GM19455 (cell line): ENCODE data around the gene PRUNE2.

Experiments used
- ATAC-seq: cut with Tn5 transposase; IDR thresholded peaks from one replicate; pipeline ENCODE4 v1.9.1; 2021; ENCODE audit not compliant: unreplicated experiment

Gene PRUNE2

GRCh38 chr9:76741524-76741923 lies 164.4 kb downstream of the PRUNE2 start:
- ATAC-seq = no peak

- ATAC-seq = no peak
These were observed 167.5 kb downstream of the PRUNE2 start for GRCh38 chr9:76738402-76738801.

- no peak for ATAC-seq
These were observed 168.6 kb downstream of the PRUNE2 start for GRCh38 chr9:76737154-76737902.

GRCh38 chr9:76734716-76735115 lies 171.2 kb downstream of the PRUNE2 start:
- no peak for ATAC-seq

- ATAC-seq = no peak
These were observed 172.8 kb downstream of the PRUNE2 start for GRCh38 chr9:76733096-76733495.

- ATAC-seq = no peak
These were observed 173.5 kb downstream of the PRUNE2 start for GRCh38 chr9:76732341-76732958.

GRCh38 chr9:76730801-76731200 lies 175.1 kb downstream of the PRUNE2 start:
- no peak for ATAC-seq

GRCh38 chr9:76729980-76730737 lies 175.8 kb downstream of the PRUNE2 start:
- no peak for ATAC-seq

- ATAC-seq = no peak
These were observed 176.8 kb downstream of the PRUNE2 start for GRCh38 chr9:76729116-76729515.

- no peak for ATAC-seq
These were observed 180.0 kb downstream of the PRUNE2 start for GRCh38 chr9:76725885-76726284.

GRCh38 chr9:76725011-76725546 lies 180.8 kb downstream of the PRUNE2 start:
- ATAC-seq = no peak

- ATAC-seq = no peak
These were observed 185.7 kb downstream of the PRUNE2 start for GRCh38 chr9:76720245-76720644.

GRCh38 chr9:76718166-76718565 lies 187.7 kb downstream of the PRUNE2 start:
- no peak for ATAC-seq

GRCh38 chr9:76717613-76718012 lies 188.3 kb downstream of the PRUNE2 start:
- no peak for ATAC-seq

- ATAC-seq = no peak
These were observed 188.7 kb downstream of the PRUNE2 start for GRCh38 chr9:76717176-76717575.

- ATAC-seq = no peak
These were observed 189.7 kb downstream of the PRUNE2 start for GRCh38 chr9:76716085-76716672.

- no peak for ATAC-seq
These were observed 192.5 kb downstream of the PRUNE2 start for GRCh38 chr9:76713381-76713780.

- ATAC-seq = no peak
These were observed 196.9 kb downstream of the PRUNE2 start for GRCh38 chr9:76709020-76709419.

- ATAC-seq = no peak
These were observed 198.4 kb downstream of the PRUNE2 start for GRCh38 chr9:76707510-76707909.

GRCh38 chr9:76704593-76705204 lies 201.2 kb downstream of the PRUNE2 start:
- ATAC-seq = no peak

GRCh38 chr9:76703270-76703669 lies 202.6 kb downstream of the PRUNE2 start:
- ATAC-seq = no peak
